Trophoblast cell (in vitro differentiated cells and primary cell): Measurements from ENCODE around the gene IGSF9B.

ENCODE experiments used
- DNase-seq, 2 donors: peaks; one replicate each; pipeline ENCODE4 v3.0.0-alpha.2; 2016
- H2AFZ ChIP-seq: 2 replicates; pipeline ENCODE4 v1.6.1; 2013; ENCODE audit warnings: low read length, moderate library complexity, mild to moderate bottlenecking; ENCODE audit not compliant: insufficient read depth, poor library complexity
- H2AK5ac ChIP-seq: 2 replicates; pipeline ENCODE4 v1.6.1; 2013; ENCODE audit warnings: mild to moderate bottlenecking, low read length
- H2BK120ac ChIP-seq: 2 replicates; pipeline ENCODE4 v1.6.1; 2013; ENCODE audit warnings: low read length, mild to moderate bottlenecking, moderate library complexity; ENCODE audit not compliant: insufficient read depth, poor library complexity
- H2BK12ac ChIP-seq: 2 replicates; pipeline ENCODE4 v1.6.1; 2013; ENCODE audit warnings: mild to moderate bottlenecking, low read length, moderate library complexity
- H2BK5ac ChIP-seq: 2 replicates; pipeline ENCODE4 v1.6.1; 2013; ENCODE audit warnings: low read length, low read depth, moderate library complexity, mild to moderate bottlenecking; ENCODE audit not compliant: poor library complexity
- H3K14ac ChIP-seq: 2 replicates; pipeline ENCODE4 v1.6.1; 2013; ENCODE audit warnings: mild to moderate bottlenecking, low read length
- H3K18ac ChIP-seq: 2 replicates; pipeline ENCODE4 v1.6.1; 2013; ENCODE audit warnings: mild to moderate bottlenecking, low read length
- H3K23ac ChIP-seq: 2 replicates; pipeline ENCODE4 v1.6.1; 2013; ENCODE audit warnings: low read length
- H3K27ac ChIP-seq: 2 replicates; pipeline ENCODE4 v1.5.1; 2013; ENCODE audit warnings: low read depth, mild to moderate bottlenecking, inconsistent platforms, low read length, moderate library complexity
- H3K27me3 ChIP-seq: 2 replicates; pipeline ENCODE4 v1.6.1; 2013; ENCODE audit warnings: inconsistent platforms, mild to moderate bottlenecking, low read length, moderate library complexity; ENCODE audit not compliant: insufficient read depth
- H3K36me3 ChIP-seq, 2 experiments: 1 replicate in 1 of 2; 2 replicates in 1 of 2; pipeline ENCODE4 v1.6.1; 2013; ENCODE audit warnings: low read length in 2 of 2, mild to moderate bottlenecking in 2 of 2, moderate library complexity in 1 of 2; ENCODE audit not compliant: insufficient read depth in 2 of 2, control insufficient read depth in 1 of 2
- H3K4ac ChIP-seq: 2 replicates; pipeline ENCODE4 v1.6.1; 2013; ENCODE audit warnings: low read depth, mild to moderate bottlenecking, low read length, moderate library complexity
- H3K4me1 ChIP-seq, 2 experiments: 1 replicate in 1 of 2; 2 replicates in 1 of 2; pipeline ENCODE4 v1.6.1; 2013; ENCODE audit warnings: low read length in 2 of 2, mild to moderate bottlenecking in 2 of 2, moderate library complexity in 1 of 2; ENCODE audit not compliant: insufficient read depth in 2 of 2, control insufficient read depth in 1 of 2
- H3K4me2 ChIP-seq: 2 replicates; pipeline ENCODE4 v1.6.1; 2013; ENCODE audit warnings: inconsistent platforms, mild to moderate bottlenecking, low read length, moderate library complexity
- H3K4me3 ChIP-seq: 2 replicates; pipeline ENCODE4 v1.5.1; 2013; ENCODE audit warnings: mild to moderate bottlenecking, low read depth, low read length, inconsistent platforms
- H3K79me1 ChIP-seq: one replicate; pipeline ENCODE4 v1.6.1; 2013; ENCODE audit warnings: low read length
- H3K79me2 ChIP-seq: 2 replicates; pipeline ENCODE4 v1.6.1; 2013; ENCODE audit warnings: low read length, mild to moderate bottlenecking; ENCODE audit not compliant: control insufficient read depth, insufficient read depth, poor library complexity
- H3K9ac ChIP-seq: 2 replicates; pipeline ENCODE4 v1.6.1; 2013; ENCODE audit warnings: mild to moderate bottlenecking, low read length
- H3K9me3 ChIP-seq: 2 replicates; pipeline ENCODE4 v1.6.1; 2013; ENCODE audit warnings: low read depth, mild to moderate bottlenecking, control low read depth, inconsistent platforms, low read length; ENCODE audit not compliant: insufficient read depth
- H4K12ac ChIP-seq: 2 replicates; pipeline ENCODE4 v1.6.1; 2013; ENCODE audit warnings: low read depth, mild to moderate bottlenecking, low read length, moderate library complexity
- H4K8ac ChIP-seq: 2 replicates; pipeline ENCODE4 v1.6.1; 2013; ENCODE audit warnings: low read depth, mild to moderate bottlenecking, low read length, moderate library complexity
- H4K91ac ChIP-seq: one replicate; pipeline ENCODE4 v1.6.1; 2013; ENCODE audit warnings: low read depth, mild to moderate bottlenecking, low read length, moderate library complexity
- WGBS: extraction: QIAGEN DNeasy Blood & Tissue Kit; methylation state at CpG from one replicate; pipeline ENCODE4 v1.1.7; 2013; ENCODE audit warnings: missing lambda C conversion rate; ENCODE audit not compliant: insufficient read length, insufficient coverage; ENCODE audit errors: extremely low coverage; 5-methylcytosine and 5-hydroxymethylcytosine counted together

Gene IGSF9B

DNA sequence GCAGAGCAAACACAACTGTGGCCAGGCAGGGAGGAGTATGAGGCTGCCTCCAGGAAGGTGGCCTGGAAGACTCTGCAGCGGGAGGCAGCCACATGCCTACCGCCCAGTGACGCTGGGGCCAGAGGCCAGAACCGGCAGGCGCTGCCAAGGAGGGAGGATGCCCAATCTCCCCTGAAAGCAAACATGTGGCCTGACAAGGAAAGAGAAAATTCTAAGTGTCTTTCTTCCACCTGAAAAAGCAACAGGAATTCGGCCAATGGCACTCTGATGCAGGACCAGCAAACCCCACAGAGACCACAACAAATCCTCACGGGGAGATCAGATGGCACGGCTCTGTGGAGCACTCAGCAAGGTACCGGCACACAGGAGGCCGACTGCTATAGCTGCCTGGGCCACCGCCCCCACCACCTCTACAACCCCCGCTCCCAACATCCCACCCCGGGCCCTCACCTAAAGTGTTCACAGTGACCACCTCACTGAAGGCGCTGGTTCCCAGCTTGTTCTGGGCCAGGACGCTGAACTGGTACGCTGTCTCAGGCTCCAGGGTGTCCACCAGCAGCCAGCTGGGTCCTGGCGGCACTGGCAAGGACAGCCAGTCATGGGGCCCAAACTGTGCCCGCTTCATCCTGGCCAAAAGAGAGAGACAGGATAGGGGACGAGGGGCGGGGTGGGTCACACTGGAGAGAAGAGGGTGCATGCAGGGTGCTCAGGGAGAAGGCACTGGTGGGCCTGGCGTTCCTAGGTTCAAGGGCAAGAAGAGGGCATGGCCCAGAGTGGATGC is 30.1 kb downstream of the IGSF9B start:
- no peak overlapping the region for H3K23ac ChIP-seq
- no peaks in the 10 kb centered on the region for H3K36me3 ChIP-seq
- H3K9me3 ChIP-seq: no peaks in the 10 kb centered on the region
- no peak overlapping the region for H4K8ac ChIP-seq
- no peak overlapping the region for H3K4me3 ChIP-seq
- H3K27me3 ChIP-seq: no peaks in the 10 kb centered on the region
- no peaks in the 10 kb centered on the region for H3K79me2 ChIP-seq
- no peak overlapping the region for H2AK5ac ChIP-seq
- no peaks in the 10 kb centered on the region for H3K79me1 ChIP-seq
- no peak overlapping the region for H2BK120ac ChIP-seq
- no peak overlapping the region for H4K12ac ChIP-seq
- no peak overlapping the region for H3K4ac ChIP-seq
- no peak overlapping the region for H3K4me2 ChIP-seq
- peaks cover 0 to 3% of the 10 kb centered on the region in 2 experiments for H3K4me1 ChIP-seq
- H2BK5ac ChIP-seq: no peak overlapping the region
- H2AFZ ChIP-seq: no peak overlapping the region
- H3K9ac ChIP-seq: no peak overlapping the region
- WGBS: no CpG with 5 or more reads among the region's 21 CpGs
- no peak overlapping the region for H2BK12ac ChIP-seq
- H3K18ac ChIP-seq: no peak overlapping the region
- no peak overlapping the region for H4K91ac ChIP-seq
- no peak overlapping the region for H3K14ac ChIP-seq
- DNase-seq: no peak
- H3K27ac ChIP-seq: no peak overlapping the region

DNA sequence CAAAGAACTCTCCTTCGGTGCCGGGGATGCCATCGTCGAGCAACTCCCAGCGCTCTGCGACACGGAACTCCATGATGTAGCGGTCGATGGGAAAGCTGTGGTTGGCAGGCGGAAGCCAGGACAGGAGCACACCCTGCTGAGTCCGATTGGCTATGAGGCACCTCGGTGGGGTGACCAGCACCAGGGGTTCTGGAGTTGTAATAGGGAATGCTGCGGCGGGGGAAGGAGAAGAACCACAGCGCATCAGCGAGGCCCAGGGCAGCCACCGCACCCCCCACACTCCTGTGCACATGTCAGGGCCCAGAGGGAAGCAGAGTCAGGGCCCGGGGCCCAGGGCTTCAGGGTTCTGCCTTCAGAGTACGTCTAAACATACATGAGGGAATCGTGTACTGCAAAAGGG is 31.0 kb downstream of the IGSF9B start:
- no peaks in the 10 kb centered on the region for H3K9me3 ChIP-seq
- H3K4me1 ChIP-seq: peaks cover 0 to 3% of the 10 kb centered on the region in 2 experiments
- no peaks in the 10 kb centered on the region for H3K79me1 ChIP-seq
- no peaks in the 10 kb centered on the region for H3K36me3 ChIP-seq
- no CpG with 5 or more reads among the region's 20 CpGs for WGBS
- no peak for DNase-seq
- no peak overlapping the region for H3K27ac ChIP-seq
- no peak overlapping the region for H2BK5ac ChIP-seq
- no peak overlapping the region for H3K9ac ChIP-seq
- no peak overlapping the region for H4K91ac ChIP-seq
- H3K4ac ChIP-seq: no peak overlapping the region
- no peak overlapping the region for H4K12ac ChIP-seq
- H3K14ac ChIP-seq: no peak overlapping the region
- no peak overlapping the region for H3K18ac ChIP-seq
- no peak overlapping the region for H3K4me2 ChIP-seq
- no peak overlapping the region for H2AK5ac ChIP-seq
- H2BK12ac ChIP-seq: no peak overlapping the region
- no peaks in the 10 kb centered on the region for H3K79me2 ChIP-seq
- no peak overlapping the region for H2BK120ac ChIP-seq
- no peak overlapping the region for H2AFZ ChIP-seq
- H3K23ac ChIP-seq: no peak overlapping the region
- no peak overlapping the region for H3K4me3 ChIP-seq
- no peaks in the 10 kb centered on the region for H3K27me3 ChIP-seq
- H4K8ac ChIP-seq: no peak overlapping the region

DNA sequence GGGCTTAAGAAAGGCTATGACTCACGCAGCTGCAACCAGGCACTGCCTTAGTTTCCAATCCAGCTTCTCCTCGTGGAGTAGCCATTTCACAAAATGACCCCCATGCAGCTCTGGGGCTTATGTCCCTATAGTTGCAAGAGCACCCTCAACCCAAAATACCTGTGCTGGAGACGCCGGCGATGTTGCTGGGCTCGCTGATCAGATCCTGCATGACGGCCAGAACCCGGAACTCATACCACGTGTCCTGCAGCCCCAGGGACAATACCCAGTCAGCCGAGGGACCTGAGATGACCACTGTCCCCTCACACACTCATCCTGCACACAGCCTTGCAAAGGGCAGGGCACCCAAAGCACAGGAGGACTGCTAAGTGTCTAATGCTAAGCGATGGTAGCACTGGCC is 32.1 kb downstream of the IGSF9B start:
- Histone ChIP-seq H3K27ac (no peak overlapping the region), H4K12ac (no peak overlapping the region), H3K4me1 (peaks cover 0 to 3% of the 10 kb centered on the region in 2 experiments), H3K14ac (no peak overlapping the region), H2AFZ (no peak overlapping the region), H3K9ac (no peak overlapping the region), H3K9me3 (no peaks in the 10 kb centered on the region), H2BK12ac (no peak overlapping the region), H3K18ac (no peak overlapping the region), H3K79me2 (no peaks in the 10 kb centered on the region), H3K4me2 (no peak overlapping the region), H3K27me3 (no peaks in the 10 kb centered on the region), H3K4me3 (no peak overlapping the region), H3K36me3 (no peaks in the 10 kb centered on the region), H3K4ac (no peak overlapping the region), H4K8ac (no peak overlapping the region), H3K23ac (no peak overlapping the region), H3K79me1 (no peaks in the 10 kb centered on the region), H2BK5ac (no peak overlapping the region), H4K91ac (no peak overlapping the region), H2BK120ac (no peak overlapping the region), H2AK5ac (no peak overlapping the region)
- no peak for DNase-seq
- no CpG with 5 or more reads among the region's 11 CpGs for WGBS

DNA sequence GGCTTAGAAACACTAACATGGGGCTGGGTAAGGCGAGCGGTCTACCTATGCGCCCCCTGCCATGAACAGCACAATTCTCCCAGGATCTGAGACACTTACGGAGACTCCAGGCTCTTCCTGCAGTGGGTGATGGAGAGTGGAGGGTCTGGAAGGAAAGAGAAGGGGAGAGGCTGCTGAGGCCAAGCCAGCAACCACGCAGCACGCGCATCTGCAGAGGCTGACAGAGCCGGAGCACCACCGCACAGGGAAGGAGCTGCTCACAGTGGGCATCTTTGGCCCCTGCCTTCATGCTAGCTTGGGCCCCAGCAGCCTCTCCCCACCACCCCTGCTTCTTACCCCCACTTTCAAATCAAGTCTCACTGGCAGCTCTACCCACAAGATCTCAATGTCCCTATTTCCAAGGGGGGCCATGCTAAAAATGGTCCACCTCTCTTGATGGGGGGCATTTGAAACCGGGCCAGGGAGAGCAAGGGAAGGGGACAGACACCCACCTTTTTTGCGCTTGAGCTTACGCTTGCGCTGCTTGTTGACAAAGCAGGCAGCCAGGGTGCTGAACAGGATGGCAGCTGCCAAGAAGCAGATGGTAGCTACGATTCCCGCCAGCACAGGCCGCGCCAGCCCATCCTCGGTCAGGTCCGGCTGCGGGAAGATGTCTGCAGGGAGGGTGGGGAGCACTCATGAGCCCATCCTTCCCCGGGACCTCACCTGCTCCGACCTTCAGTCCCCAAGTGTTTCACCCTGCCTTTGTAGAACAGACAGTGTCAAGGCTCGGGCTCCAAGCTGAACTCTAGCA is 34.5 kb downstream of the IGSF9B start:
- WGBS: no CpG with 5 or more reads among the region's 23 CpGs
- peaks cover 0 to 2% of the 10 kb centered on the region in 2 experiments for H3K4me1 ChIP-seq
- H4K8ac ChIP-seq: no peak overlapping the region
- H3K23ac ChIP-seq: no peak overlapping the region
- H2BK5ac ChIP-seq: no peak overlapping the region
- no peaks in the 10 kb centered on the region for H3K79me1 ChIP-seq
- H3K18ac ChIP-seq: no peak overlapping the region
- no peak overlapping the region for H3K9ac ChIP-seq
- H3K4me3 ChIP-seq: no peak overlapping the region
- no peak overlapping the region for H2BK120ac ChIP-seq
- H2BK12ac ChIP-seq: no peak overlapping the region
- H3K27ac ChIP-seq: no peak overlapping the region
- H4K12ac ChIP-seq: no peak overlapping the region
- H3K9me3 ChIP-seq: no peaks in the 10 kb centered on the region
- H4K91ac ChIP-seq: no peak overlapping the region
- DNase-seq: no peak
- no peak overlapping the region for H3K4me2 ChIP-seq
- H3K79me2 ChIP-seq: no peaks in the 10 kb centered on the region
- no peaks in the 10 kb centered on the region for H3K36me3 ChIP-seq
- H3K4ac ChIP-seq: no peak overlapping the region
- H3K14ac ChIP-seq: no peak overlapping the region
- no peak overlapping the region for H2AFZ ChIP-seq
- H2AK5ac ChIP-seq: no peak overlapping the region
- no peaks in the 10 kb centered on the region for H3K27me3 ChIP-seq
